Caco-2 (cell line): ENCODE measurements around the gene WWTR1. TPM values are rescaled to one million over a fixed set of nuclear protein-coding genes. Genes with fewer than 3 reads are reported as not detected.

Experiments
- BruUV-seq: library from RNA; stranded (reverse); fragments of 400-500 nt; replicated peaks from 2 replicates; lab custom pipeline; 2021; lab: Mats Ljungman, UMichigan
- CTCF ChIA-PET: fragments of 300-600 bp; sonication (Branson Sonifier 250); formaldehyde crosslinking; loops from one replicate; lab custom pipeline; 2022; ENCODE audit warnings: antibody characterized with exemption; lab: Charles Lee
- POLR2A ChIA-PET: fragments of 300-600 bp; sonication (Branson Sonifier 250); formaldehyde crosslinking; loops from one replicate; lab custom pipeline; 2022; ENCODE audit warnings: antibody characterized with exemption; lab: Charles Lee
- DNase-seq, 2 experiments: peaks; one replicate each; pipeline versions ENCODE4 v3.0.0 to v3.0.0-alpha.2; 2020 to 2022
- H3K27me3 ChIP-seq: replicated peaks from 2 replicates; pipeline ENCODE4 v1.6.0; 2011; ENCODE audit warnings: low read length; ENCODE audit not compliant: control insufficient read depth, insufficient read depth
- H3K36me3 ChIP-seq: 2 replicates; pipeline ENCODE4 v1.5.1; 2011; ENCODE audit warnings: low read length; ENCODE audit not compliant: control insufficient read depth, insufficient read depth
- H3K4me1 ChIP-seq: fragments of 250-450 bp; sonication (Bioruptor Pico); 2 replicates; pipeline ENCODE4 v1.5.1; 2020; ENCODE audit warnings: mild to moderate bottlenecking
- H3K4me3 ChIP-seq: 2 replicates; pipeline ENCODE4 v1.5.1; 2011; ENCODE audit warnings: low read depth, mild to moderate bottlenecking, control low read depth, low read length
- H3K9me3 ChIP-seq: fragments of 250-450 bp; sonication (Bioruptor Pico); 2 replicates; pipeline ENCODE4 v1.5.1; 2020; ENCODE audit warnings: mild to moderate bottlenecking, moderate library complexity
- H3K27ac Mint-ChIP-seq: one replicate; pipeline ENCODE4 v1.8.0; 2022; ENCODE audit warnings: mixed read lengths; ENCODE audit not compliant: unreplicated experiment
- H3K27me3 Mint-ChIP-seq: one replicate; pipeline ENCODE4 v1.8.0; 2022; ENCODE audit warnings: mixed read lengths; ENCODE audit not compliant: insufficient read depth, unreplicated experiment
- H3K36me3 Mint-ChIP-seq: one replicate; pipeline ENCODE4 v1.8.0; 2022; ENCODE audit warnings: mild to moderate bottlenecking, mixed read lengths; ENCODE audit not compliant: insufficient read depth, unreplicated experiment
- H3K4me1 Mint-ChIP-seq: one replicate; pipeline ENCODE4 v1.8.0; 2022; ENCODE audit warnings: low read depth, mixed read lengths; ENCODE audit not compliant: unreplicated experiment
- H3K4me3 Mint-ChIP-seq: one replicate; pipeline ENCODE4 v1.8.0; 2022; ENCODE audit warnings: mild to moderate bottlenecking, moderate library complexity, mixed read lengths; ENCODE audit not compliant: unreplicated experiment
- H3K9me3 Mint-ChIP-seq: one replicate; pipeline ENCODE4 v1.8.0; 2022; ENCODE audit warnings: mixed read lengths; ENCODE audit not compliant: unreplicated experiment
- CTCF ChIP-seq, 2 experiments: fragments of 200-600 bp in 1 of 2; IDR thresholded peaks; 1 replicate in 1 of 2; 2 replicates in 1 of 2; pipeline versions ENCODE4 v1.5.1 to v1.8.0; 2011 to 2022; ENCODE audit warnings: antibody characterized with exemption in 1 of 2, control low read depth in 1 of 2, inconsistent platforms in 1 of 2, low read depth in 1 of 2, low read length in 1 of 2, mild to moderate bottlenecking in 1 of 2, moderate library complexity in 1 of 2; ENCODE audit not compliant: insufficient read depth in 1 of 2, severe bottlenecking in 1 of 2, unreplicated experiment in 1 of 2
- intact Hi-C: fragments of 100-400 bp; cut with micrococcal nuclease; formaldehyde crosslinking; loops from one replicate; pipeline ENCODE4 v1.10.0; 2022; ENCODE audit not compliant: unreplicated experiment
- total RNA-seq: library from RNA; stranded (reverse); gene quantifications from 2 replicates; pipeline ENCODE4 v1.2.3, GENCODE V29; 2022

WWTR1 gene
- total RNA-seq, 1 experiment from 2014 or later, result 16.2 TPM

DNA sequence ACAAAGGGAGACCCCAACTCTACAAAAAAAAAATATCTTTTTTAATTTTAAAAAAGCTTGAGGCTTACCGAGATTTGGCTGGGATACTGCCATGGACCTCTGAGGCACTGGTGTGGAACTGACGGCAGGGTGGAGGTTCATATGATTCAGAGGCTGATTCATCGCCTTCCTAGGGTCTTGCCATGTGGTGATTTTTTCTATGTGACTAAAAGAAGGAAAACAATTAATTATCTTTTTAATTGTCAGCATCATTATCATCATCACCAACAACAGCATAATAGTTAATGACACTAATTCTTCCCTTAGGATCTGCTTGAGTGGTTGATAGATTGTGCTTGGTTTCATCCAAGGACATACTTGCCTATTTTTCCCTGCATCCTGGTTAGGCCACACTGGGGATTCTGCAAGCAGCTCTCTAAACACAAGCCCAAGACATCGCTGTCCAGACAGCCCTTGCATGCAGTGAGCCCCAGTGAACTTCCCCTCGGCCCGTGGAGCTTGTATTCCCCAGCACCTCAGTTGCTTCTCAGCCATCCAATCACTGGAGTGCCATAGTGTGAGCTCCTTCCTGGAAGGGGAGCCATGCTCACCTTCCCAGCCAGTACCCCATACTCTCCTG, 84.9 kb downstream of the WWTR1 start:
- ChIA-PET POLR2A (no interaction called here), CTCF (no interaction called here)
- no TSS peak for BruUV-seq
- intact Hi-C loops, result no loop called here
- Histone ChIP-seq H3K36me3 (no peaks in the 10 kb centered on the region), H3K9me3 (no peaks in the 10 kb centered on the region), H3K4me3 (no peak overlapping the region), H3K4me1 (no peaks in the 10 kb centered on the region), H3K27me3 (no peaks in the 10 kb centered on the region)
- H3K4me1 Mint-ChIP-seq, result peaks cover 4% of the 10 kb centered on the region
- H3K36me3 Mint-ChIP-seq, result peaks cover 18% of the 10 kb centered on the region
- no peak overlapping the region for H3K4me3 Mint-ChIP-seq
- H3K27ac Mint-ChIP-seq, result no peak overlapping the region
- H3K27me3 Mint-ChIP-seq, result no peaks in the 10 kb centered on the region
- no peak for TF ChIP-seq CTCF (IDR thresholded peaks at IDR 0.05; ENCODE audit: insufficient read depth in 1 of 2, low read depth in 1 of 2, low read length in 1 of 2, severe bottlenecking in 1 of 2, unreplicated experiment in 1 of 2)
- no peak for DNase-seq
- H3K9me3 Mint-ChIP-seq, result no peaks in the 10 kb centered on the region

GRCh38 chr3:149571381-149571780, 86.4 kb downstream of the WWTR1 start:
- no peak overlapping the region for H3K4me3 Mint-ChIP-seq

DNA sequence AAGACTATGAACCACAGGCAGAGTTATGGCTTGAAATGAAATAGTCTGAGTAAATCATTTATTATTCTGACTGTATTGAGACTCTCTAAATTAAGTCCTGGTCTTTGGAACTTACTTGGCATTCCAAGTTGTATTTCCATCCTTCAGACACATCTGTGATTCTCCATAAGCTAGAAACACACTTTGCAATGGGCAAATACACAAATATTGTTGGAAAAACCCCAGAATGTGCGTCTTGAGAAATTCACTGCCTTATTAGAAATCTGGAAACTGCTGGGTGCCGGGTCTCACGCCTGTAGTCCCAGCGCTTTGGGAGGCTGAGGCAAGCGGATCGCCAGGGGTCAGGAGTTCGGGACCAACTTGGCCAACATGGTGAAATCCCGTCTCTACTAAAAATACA, 87.8 kb downstream of the WWTR1 start:
- no peaks in the 10 kb centered on the region for H3K27me3 Mint-ChIP-seq
- Histone ChIP-seq H3K36me3 (no peaks in the 10 kb centered on the region), H3K4me3 (no peak overlapping the region), H3K9me3 (no peaks in the 10 kb centered on the region), H3K4me1 (no peaks in the 10 kb centered on the region), H3K27me3 (no peaks in the 10 kb centered on the region)
- no peaks in the 10 kb centered on the region for H3K4me1 Mint-ChIP-seq
- H3K27ac Mint-ChIP-seq, result no peak overlapping the region
- TF ChIP-seq CTCF (IDR thresholded peaks at IDR 0.05; ENCODE audit: insufficient read depth in 1 of 2, low read depth in 1 of 2, low read length in 1 of 2, severe bottlenecking in 1 of 2, unreplicated experiment in 1 of 2), result no peak
- CTCF ChIA-PET, result interaction anchor here (0.5 to 2.4 kb wide), 2 partner anchors 97 to 182 kb away, joined by 3 to 6 read pairs; partner anchors contain the start of gene COMMD2
- DNase-seq, result no peak
- POLR2A ChIA-PET, result no interaction called here
- no peaks in the 10 kb centered on the region for H3K9me3 Mint-ChIP-seq
- peaks cover 18% of the 10 kb centered on the region for H3K36me3 Mint-ChIP-seq
- intact Hi-C loops, result no loop called here
- BruUV-seq, result no TSS peak
- H3K4me3 Mint-ChIP-seq, result no peak overlapping the region

More at GRCh38 chr3:149571381-149571780, 86.4 kb downstream of the WWTR1 start:
- H3K9me3 ChIP-seq, result no peaks in the 10 kb centered on the region
- Mint-ChIP-seq H3K27ac (no peak overlapping the region), H3K9me3 (no peaks in the 10 kb centered on the region), H3K27me3 (no peaks in the 10 kb centered on the region), H3K36me3 (peaks cover 18% of the 10 kb centered on the region), H3K4me1 (no peaks in the 10 kb centered on the region)
- DNase-seq, result no peak
- CTCF ChIA-PET, result interaction anchor here (0.6 to 1.2 kb wide), 4 partner anchors 39 to 388 kb away, joined by 3 to 9 read pairs (median 4); no protein-coding TSS in a partner anchor
- POLR2A ChIA-PET, result no interaction called here
- H3K27me3 ChIP-seq, result no peaks in the 10 kb centered on the region
- H3K4me3 ChIP-seq, result no peak overlapping the region
- H3K36me3 ChIP-seq, result no peaks in the 10 kb centered on the region
- intact Hi-C loops, result no loop called here
- TF ChIP-seq CTCF (IDR thresholded peaks at IDR 0.05; ENCODE audit: insufficient read depth in 1 of 2, low read depth in 1 of 2, low read length in 1 of 2, severe bottlenecking in 1 of 2, unreplicated experiment in 1 of 2), result no peak
- no peaks in the 10 kb centered on the region for H3K4me1 ChIP-seq
- no TSS peak for BruUV-seq
